Measurements from ENCODE around the gene TBC1D8. TPM values are rescaled to one million over a fixed set of nuclear protein-coding genes. Genes with fewer than 3 reads are reported as not detected.

TBC1D8 gene
- total RNA-seq, 4 donors from 2014 or later, result 19.5 to 46.9 (median 24.8) TPM

DNA sequence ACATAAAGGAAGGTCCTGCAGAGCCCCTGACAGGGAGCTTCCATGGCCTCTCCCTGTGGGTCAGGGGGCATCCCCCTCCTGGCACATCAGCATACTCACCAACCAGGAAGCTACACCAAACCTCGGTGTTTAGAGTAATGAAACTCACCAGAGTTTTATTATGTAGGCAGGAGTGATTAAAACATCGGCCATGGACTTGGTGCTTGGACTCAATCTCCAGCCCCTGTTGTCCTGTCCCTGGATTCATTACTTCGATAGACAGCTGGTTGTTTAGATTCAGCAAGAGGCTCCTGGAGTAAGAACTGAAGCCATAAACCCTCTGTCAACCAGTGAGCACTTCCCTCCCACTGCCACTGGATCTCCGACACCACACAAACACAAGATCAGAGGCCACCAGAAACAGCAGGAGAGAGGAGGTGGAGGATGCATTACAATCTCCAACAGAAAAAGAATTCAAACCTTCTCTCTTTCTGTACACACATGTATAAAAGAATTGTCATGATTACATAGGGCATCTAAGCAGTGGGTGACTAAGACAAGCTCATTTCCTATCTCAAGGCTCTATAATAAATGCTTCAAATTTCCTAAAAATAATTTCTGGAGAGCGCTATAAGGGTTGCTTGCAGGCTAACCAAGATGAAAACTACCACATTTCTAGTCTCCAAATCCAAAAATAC lies 27.2 kb downstream of the TBC1D8 start:
- H3K27ac ChIP-seq, result peak overlapping the region; percentile 66 to 86 (median 82)
- no peak for DNase-seq
- 60 to 77% methylated on average over 5 of the region's 5 CpGs for whole genome bisulfite sequencing, 2 donors
- no peaks in the 10 kb centered on the region for H3K27me3 ChIP-seq
- H3K4me3 ChIP-seq, result peak overlapping the region in 1 of 4 donors; percentile 25
- H3K36me3 ChIP-seq, result no peaks in the 10 kb centered on the region
- H3K9me3 ChIP-seq, result no peaks in the 10 kb centered on the region
- intact Hi-C loops (cut with DNase I), result no loop called here
- TF ChIP-seq, protein P1, sequence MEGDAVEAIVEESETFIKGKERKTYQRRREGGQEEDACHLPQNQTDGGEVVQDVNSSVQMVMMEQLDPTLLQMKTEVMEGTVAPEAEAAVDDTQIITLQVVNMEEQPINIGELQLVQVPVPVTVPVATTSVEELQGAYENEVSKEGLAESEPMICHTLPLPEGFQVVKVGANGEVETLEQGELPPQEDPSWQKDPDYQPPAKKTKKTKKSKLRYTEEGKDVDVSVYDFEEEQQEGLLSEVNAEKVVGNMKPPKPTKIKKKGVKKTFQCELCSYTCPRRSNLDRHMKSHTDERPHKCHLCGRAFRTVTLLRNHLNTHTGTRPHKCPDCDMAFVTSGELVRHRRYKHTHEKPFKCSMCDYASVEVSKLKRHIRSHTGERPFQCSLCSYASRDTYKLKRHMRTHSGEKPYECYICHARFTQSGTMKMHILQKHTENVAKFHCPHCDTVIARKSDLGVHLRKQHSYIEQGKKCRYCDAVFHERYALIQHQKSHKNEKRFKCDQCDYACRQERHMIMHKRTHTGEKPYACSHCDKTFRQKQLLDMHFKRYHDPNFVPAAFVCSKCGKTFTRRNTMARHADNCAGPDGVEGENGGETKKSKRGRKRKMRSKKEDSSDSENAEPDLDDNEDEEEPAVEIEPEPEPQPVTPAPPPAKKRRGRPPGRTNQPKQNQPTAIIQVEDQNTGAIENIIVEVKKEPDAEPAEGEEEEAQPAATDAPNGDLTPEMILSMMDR (IDR thresholded peaks at IDR 0.05), result no peak
- TF ChIP-seq POLR2A (IDR thresholded peaks at IDR 0.05), result no peak
- peaks cover 37 to 89% (median 59%) of the 10 kb centered on the region in 3 donors for H3K4me1 ChIP-seq

GRCh38 chr2:101121174-101121573 lies 30.0 kb downstream of the TBC1D8 start:
- Histone ChIP-seq H3K27me3 (no peaks in the 10 kb centered on the region), H3K9me3 (no peaks in the 10 kb centered on the region), H3K4me1 (peaks cover 38 to 81% (median 64%) of the 10 kb centered on the region in 3 donors), H3K27ac (peak overlapping the region; percentile 27 to 82 (median 72)), H3K4me3 (no peak overlapping the region), H3K36me3 (no peaks in the 10 kb centered on the region)
- 63 to 78% methylated on average over 5 to 7 of the region's 7 CpGs for WGBS, 2 donors
- intact Hi-C loops (cut with DNase I), result no loop called here
- no peak for TF ChIP-seq POLR2A (IDR thresholded peaks at IDR 0.05)
- TF ChIP-seq, protein P1 (IDR thresholded peaks at IDR 0.05), result no peak
- no peak for DNase-seq

DNA sequence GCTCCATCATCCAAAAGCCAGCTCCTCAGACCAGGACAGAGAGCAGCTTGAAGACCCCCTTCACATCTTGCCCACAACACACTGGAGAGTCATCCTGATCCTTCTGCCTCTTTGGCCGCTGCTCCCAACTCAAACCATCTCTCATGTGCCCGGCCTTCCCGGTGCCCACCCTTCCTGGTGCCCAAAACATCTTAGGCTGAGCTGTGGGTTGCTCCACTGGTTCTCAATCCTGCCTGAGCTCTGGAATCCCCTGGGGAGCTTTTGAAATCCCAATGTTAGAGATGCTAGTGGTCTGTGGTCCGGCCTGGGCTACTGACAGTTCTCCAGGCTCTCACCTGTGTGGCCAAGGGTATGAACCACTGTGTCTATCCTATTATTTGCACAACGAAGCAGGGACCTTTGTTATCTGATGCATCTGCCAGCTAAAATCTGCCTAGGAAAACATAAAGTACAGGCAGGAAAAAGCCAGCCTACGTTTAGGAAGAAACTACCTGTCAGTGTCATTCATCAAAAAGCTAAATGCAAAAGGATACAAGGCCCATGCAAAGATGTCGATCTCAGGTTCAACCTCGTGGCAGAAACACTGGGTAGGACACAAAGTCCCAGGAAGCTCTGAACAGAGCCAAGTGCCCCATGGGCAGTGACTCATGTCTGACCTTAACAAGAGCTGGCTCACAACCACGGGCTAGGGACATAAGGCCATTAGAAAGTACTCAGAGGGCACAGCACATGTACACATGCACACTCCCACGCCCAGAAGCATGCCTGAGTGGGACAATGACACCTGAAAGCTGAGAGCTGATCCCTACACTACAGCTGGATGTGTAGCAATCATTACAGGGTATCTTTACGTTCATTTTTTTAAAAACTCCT lies 30.8 kb downstream of the TBC1D8 start:
- H3K4me1 ChIP-seq, result peaks cover 38 to 77% (median 58%) of the 10 kb centered on the region in 3 donors
- WGBS, 2 donors, result 39 to 44% methylated on average over 8 to 11 of the region's 11 CpGs
- intact Hi-C loops (cut with DNase I), result no loop called here
- H3K36me3 ChIP-seq, result no peaks in the 10 kb centered on the region
- no peak overlapping the region for H3K4me3 ChIP-seq
- H3K9me3 ChIP-seq, result no peaks in the 10 kb centered on the region
- TF ChIP-seq, protein P1 (IDR thresholded peaks at IDR 0.05), result no peak
- no peak for TF ChIP-seq POLR2A (IDR thresholded peaks at IDR 0.05)
- H3K27me3 ChIP-seq, result no peaks in the 10 kb centered on the region
- H3K27ac ChIP-seq, result peak overlapping the region; percentile 68 to 82 (median 78)
- peak; percentile 9 for DNase-seq

DNA sequence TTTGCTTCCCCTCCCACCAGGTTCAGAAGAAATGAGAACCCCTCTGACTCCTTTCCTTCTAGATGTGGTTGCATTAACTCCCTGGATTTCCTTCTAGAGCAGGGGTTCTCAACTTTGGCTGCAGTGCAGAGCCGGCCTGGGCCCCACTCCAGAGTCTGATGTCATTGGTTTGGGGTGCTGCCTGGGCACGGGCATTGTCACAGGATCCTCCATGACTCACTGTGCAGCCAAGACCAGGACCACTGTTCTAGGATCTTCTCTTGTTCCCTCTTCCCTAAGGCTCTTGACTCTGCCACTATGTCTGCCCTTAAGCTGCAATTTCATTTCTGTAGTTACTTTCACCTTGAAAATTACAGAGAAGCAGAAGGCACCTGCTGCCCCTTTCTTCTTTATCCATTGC lies 31.8 kb downstream of the TBC1D8 start:
- intact Hi-C loops (cut with DNase I), result no loop called here
- 23 to 42% methylated on average over 2 of the region's 2 CpGs for WGBS, 2 donors
- no peak overlapping the region for H3K4me3 ChIP-seq
- no peak for DNase-seq
- no peaks in the 10 kb centered on the region for H3K9me3 ChIP-seq
- no peaks in the 10 kb centered on the region for H3K36me3 ChIP-seq
- peaks cover 32 to 77% (median 50%) of the 10 kb centered on the region in 3 donors for H3K4me1 ChIP-seq
- no peaks in the 10 kb centered on the region for H3K27me3 ChIP-seq
- peak overlapping the region; percentile 68 to 82 (median 78) for H3K27ac ChIP-seq
- TF ChIP-seq, protein P1 (IDR thresholded peaks at IDR 0.05), result no peak
- no peak for TF ChIP-seq POLR2A (IDR thresholded peaks at IDR 0.05)

Measured in esophagus squamous epithelium (tissue), 5 donors.